ENCODE measurements around the gene CYP1A2.
"Not testable (repeated sequence)": the region's sequence is repeated elsewhere in the genome, so short reads cannot be mapped to it uniquely, and the experiment has no call there.

CYP1A2 gene

DNA sequence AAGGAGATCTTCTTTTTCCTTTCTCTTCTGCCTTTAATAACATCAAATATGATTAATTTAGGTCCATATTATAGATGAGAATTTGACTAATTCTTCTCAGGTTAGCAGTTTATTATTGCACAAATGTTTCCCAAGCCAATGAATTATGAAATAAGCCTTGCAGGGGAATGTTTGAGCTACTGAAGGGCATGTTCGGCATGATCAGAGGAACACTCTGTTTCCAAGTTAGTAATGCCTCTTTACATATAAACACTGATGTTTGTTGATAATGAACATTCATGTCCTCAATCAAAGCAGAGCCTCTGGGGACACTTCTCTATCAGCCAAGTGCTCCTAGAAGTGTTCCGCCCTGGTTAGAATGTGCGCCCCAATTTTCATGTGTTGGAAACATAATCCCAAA is 13.3 kb upstream of the CYP1A2 start:
- DNase-seq (ENCODE audit: low read depth in 2 of 2), result no peak

DNA sequence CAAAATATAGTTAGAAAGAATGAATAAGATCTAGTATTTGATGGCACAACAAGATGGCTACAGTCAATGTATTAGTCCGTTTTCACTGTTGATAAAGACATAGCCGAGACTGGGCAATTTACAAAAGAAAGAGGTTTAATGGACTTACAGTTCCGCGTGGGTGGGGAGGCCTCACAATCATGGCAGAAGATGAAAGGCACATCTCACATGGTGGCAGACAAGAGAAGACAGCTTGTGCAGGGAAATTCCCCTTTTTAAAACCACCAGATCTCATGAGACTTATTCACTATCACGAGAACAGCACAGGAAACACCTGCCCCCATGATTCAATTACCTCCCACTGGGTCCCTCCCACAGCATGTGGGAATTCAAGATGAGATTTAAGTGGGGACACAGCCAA is 10.4 kb upstream of the CYP1A2 start:
- not testable (repeated sequence) for DNase-seq (ENCODE audit: low read depth in 2 of 2)

DNA sequence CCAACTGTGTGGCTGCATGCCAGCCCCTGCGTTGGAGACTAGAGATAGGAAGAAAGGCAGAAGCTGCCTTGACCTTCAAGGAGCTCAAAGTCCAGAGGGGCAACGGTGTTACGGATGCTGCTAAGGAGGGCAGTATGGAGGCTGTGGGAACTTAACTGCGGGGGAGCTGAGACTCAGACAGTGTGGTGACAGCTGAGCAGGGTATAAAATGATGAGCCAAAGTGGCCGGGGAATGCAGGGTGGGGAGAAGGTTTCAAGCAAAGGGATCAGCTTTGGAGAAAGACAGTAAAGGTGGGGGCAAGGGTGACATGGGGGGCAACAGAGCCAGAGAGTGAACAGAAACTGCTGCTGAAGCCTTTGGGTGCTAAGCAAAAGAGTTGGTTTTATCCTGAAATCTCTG is 6.2 kb upstream of the CYP1A2 start:
- DNase-seq (ENCODE audit: low read depth in 2 of 2), result no peak

DNA sequence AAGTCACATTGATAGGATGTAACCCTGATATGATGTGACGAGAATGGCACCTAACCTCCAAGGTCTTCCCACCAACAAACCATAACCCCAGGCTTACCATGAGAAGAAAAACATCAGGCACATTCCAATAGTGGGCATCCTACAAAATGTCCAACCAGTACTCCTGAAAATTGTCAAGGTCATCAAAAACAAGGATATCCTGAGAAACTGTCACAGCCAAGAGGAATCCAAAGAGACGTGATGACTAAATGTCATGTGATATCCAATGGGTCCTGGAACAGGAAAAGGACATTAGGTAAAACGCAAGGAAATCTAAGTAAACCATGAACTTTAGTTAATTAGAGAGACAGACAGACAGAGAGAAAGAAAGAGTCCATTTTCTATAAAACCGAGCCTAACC is 2.3 kb upstream of the CYP1A2 start:
- no peak for DNase-seq (ENCODE audit: low read depth in 2 of 2)

DNA sequence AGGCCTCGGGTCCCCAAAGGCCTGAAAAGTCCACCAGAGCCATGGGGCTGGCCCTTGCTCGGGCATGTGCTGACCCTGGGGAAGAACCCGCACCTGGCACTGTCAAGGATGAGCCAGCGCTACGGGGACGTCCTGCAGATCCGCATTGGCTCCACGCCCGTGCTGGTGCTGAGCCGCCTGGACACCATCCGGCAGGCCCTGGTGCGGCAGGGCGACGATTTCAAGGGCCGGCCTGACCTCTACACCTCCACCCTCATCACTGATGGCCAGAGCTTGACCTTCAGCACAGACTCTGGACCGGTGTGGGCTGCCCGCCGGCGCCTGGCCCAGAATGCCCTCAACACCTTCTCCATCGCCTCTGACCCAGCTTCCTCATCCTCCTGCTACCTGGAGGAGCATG is 1.2 kb downstream of the CYP1A2 start:
- DNase-seq (ENCODE audit: low read depth in 2 of 2), result no peak

DNA sequence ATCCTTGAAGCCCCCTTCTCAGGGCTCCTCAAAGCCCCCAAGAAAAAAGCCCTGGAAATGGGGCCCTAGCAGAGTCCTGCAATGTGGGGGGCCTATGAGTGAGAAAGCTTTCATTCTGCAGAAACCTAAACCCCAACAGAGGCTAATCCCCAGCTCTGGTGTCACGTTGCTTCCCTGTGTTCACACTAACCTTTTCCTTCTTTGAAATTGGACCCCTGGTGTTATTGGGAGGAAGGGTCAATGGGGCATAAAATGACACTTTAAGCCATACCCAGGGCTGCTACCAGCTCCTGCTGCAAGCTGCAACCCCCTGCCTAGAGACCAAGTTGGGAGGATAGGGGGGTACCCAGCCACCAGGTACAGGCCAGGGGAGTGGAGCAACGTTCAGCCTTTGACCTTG is 2.1 kb downstream of the CYP1A2 start:
- no peak for DNase-seq (ENCODE audit: low read depth in 2 of 2)

DNA sequence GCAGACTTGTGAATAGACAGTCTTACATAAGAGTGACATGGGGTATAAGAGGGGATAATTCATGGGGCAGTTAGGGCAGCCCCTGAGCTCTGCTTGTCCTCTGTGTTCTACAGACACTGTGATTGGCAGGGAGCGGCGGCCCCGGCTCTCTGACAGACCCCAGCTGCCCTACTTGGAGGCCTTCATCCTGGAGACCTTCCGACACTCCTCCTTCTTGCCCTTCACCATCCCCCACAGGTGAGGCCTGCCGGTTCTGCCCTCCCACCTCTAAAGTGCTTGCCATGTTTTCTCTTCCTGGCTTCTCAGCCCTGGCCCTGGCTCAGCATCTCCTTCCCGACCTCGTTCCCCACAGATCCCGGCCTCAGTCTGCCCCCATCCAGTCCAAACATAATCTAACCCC is 3.4 kb downstream of the CYP1A2 start:
- DNase-seq (ENCODE audit: low read depth in 2 of 2), result no peak

DNA sequence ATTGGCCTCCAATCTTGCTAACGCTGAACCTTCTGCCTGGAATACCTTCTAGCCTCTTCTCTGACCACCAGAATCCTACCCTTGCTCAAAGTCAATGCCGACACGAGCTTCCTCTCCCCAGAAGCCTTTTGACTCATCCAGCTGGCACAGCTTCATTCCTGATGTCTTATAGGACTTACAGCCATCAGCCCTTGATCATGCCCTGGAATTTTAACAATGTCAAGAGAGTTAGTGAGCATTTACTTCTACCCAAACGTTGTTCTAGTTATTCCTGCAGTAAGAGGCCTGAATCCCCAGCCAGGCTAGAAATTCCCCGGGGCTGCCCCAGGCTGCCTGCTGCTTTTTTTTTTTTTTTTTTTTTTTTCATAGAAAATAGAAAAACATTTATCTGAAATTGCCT is 3.9 kb downstream of the CYP1A2 start:
- DNase-seq (ENCODE audit: low read depth in 2 of 2), result no peak

DNA sequence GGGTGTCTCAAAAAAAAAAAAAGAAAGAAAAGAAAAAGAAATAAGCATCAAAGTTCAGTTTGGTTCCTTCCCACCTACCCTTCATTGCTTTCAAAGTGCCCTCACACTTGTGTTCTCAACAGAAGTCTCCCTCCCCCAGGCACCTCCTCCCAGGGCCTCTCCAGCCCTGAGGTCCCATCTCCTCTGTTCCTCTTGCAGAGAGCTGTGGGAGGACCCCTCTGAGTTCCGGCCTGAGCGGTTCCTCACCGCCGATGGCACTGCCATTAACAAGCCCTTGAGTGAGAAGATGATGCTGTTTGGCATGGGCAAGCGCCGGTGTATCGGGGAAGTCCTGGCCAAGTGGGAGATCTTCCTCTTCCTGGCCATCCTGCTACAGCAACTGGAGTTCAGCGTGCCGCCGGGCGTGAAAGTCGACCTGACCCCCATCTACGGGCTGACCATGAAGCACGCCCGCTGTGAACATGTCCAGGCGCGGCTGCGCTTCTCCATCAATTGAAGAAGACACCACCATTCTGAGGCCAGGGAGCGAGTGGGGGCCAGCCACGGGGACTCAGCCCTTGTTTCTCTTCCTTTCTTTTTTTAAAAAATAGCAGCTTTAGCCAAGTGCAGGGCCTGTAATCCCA is 6.1 kb downstream of the CYP1A2 start:
- no peak for DNase-seq (ENCODE audit: low read depth in 2 of 2)

DNA sequence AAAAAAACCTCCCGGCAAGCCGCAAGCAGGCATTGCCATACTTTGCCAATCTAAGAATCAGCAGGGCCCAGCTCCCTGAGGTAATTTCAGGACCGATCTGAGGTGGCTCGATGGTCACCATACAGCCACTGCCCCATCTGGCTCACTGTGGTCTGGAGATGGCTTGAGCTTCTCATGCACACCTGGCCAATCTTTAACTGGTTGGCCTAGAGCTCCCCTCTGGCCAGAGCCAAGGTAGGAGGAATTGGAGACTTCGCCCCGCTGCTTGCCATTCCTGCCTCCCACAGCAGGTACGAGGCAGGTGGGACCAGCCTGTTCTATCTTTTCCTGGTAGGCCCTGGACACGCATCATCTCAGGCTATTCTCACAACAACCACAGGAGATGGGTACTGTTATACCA is 10.1 kb downstream of the CYP1A2 start:
- no peak for DNase-seq (ENCODE audit: low read depth in 2 of 2)

DNA sequence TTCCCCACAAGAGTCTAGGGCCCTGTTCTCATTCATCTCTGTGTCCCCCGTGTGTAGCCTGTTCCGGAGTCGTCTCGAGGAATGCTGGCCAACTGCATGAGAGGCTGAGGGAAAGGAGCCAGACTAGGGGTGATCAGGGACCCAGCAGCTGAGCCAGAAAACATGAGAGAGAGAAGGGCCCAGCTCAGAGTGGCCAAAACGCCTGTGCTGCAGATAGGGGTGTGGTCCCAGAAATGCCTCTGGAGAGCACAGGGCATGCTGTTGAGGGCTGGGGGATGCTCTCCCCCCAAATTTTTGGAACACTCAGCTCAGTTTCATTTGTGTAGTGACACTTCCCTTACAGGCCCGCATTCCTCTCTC is 14.1 kb downstream of the CYP1A2 start:
- no peak for DNase-seq (ENCODE audit: low read depth in 2 of 2)

DNA sequence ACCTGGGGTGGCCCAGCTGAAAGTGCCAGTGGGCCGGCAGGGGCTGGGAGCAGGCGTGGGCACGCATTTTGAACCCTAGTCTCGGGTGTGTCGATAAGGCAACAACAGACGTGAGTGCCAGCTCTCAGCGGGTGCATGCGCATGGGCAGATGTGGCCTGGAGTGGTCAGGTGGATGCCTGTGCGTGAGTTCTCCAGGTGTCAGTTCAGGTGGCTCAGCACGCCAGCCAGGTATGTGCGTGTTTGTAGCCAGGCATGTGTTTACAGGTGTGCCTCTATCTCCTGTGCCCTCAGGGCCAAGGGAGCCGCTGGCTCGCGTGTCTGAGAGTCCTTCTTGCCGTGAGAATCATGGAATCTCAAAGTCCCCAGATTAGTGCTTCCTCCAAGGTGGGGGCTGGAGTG is 14.8 kb downstream of the CYP1A2 start:
- DNase-seq (ENCODE audit: low read depth in 2 of 2), result no peak

DNA sequence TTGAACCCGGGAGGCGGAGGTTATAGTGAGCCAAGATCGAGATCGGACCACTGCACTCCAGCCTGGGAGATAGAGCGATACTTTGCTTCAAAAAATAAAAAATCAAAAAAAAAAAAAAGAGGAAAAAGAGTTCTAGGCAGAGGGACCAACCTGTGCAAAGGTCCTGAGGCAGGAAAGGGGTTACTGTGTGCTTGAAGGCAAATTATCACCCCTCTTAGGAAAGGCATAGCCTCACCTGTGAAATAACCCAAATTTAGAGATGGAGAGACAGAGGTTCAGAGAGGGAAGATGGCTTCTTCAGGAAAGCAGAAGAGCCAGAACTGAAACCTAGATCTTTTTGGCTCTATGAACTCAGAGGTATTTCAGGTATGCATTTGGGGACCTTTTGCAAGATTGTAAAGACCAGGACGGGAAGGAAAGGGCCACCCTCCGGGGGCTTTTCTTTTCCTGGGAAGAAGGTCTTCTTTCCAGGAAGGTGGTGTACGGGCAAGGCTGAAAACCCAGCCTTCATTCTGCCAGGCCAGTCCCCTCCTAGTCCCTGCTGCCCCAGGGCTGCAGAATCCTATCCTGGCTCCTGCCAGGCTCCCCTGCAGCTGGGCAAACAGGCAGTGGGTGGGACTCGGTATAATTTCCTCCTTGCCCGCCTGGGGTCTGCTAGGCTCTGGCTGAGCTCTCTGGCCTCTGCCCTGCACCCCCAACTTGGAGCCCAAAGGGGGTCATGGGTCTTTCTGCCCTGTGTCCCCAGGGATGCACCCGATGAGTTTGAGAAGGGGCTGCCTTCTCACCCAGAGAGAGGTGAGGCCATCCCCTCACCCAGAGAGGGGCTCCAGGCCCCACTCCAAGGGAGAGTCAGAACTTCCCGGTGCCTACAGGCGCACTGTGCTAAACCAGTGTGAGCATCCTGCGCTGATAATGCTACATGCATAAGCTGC is 18.8 kb downstream of the CYP1A2 start:
- no peak for DNase-seq (ENCODE audit: low read depth in 2 of 2)

DNA sequence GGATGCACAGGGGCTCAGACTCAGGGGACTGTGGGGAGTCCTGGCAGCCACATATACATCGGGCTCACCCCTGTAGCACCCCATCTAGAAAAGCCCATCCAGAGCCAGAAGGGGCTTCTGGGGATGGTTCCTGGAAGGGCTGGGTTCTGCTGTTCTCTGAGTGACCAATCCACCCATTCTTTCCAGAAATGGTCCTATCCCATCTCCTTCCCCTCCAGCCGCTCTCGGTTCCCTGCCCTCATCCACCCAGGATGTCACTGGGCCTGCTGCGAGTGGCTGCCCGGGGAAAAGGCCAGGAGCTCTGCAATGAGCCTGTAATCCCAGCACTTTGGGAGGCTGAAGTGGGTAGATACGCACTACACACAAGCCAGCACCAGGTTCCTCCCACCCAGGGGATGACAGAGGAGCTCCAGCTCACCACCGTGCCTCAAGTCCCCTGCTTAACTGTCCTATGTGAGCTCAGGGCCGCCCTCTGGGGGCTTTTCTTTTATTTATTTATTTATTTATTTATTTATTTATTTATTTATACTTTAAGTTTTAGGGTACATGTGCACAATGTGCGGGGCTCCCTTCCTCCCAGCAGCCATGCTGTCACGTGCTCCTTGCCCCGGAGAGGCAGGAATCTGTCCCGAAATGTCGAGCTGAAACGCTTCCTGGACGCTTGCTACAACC is 19.6 kb downstream of the CYP1A2 start:
- DNase-seq (ENCODE audit: low read depth in 2 of 2), result no peak

DNA sequence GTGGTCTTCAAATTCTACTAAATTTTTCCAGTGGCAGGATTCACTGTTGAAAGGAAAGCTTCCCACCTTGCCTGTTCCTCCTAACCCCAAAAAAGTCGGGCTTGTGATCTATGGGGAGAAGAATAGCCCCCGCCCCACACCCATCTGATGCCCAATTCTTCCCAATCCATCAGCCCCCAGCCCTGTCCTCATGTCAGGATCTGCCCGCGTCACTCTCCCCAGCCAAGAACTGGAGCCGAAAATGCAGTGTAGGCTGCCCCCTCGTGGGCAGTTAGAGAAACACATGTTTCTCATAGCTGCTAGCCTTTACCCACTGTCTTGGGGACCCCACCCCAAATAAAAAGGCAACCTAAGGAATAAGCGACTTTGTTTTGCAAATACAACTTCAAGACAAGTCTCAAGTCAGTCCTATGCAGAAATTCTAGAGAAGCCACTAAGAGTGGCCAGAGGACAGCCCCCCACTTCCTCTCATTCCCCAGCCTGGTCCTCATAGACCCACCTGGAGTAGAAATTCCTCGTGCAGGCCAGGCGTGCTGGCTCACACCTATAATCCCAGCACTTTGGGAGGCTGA is 20.2 kb downstream of the CYP1A2 start:
- peak; percentile 58 to 60 for DNase-seq (ENCODE audit: low read depth in 2 of 2)

DNA sequence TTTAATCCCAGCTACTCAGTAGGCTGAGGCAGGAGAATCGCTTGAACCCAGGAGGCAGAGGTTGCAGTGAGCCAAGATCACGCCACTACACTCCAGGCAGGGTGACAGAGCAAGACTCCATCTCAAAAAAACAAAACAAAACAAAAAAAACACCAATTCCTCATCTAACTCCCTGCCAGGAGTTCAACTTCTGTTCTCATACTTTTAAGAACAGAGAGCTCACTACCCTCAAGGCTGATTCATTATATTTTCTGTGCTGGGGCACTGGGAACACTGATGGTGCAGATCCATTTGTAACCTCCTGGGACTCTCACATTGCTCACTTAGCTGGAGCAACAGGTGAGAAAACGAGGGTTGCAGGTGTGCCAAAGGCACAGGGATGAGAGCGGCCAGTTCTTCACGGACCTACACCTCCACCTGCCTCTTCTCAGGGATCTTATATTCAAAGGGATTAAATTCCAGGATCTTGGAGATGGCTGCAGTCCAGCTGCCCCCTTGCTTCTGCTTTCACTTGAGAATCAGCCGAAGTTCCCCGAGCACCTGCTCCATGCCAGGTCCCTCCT is 20.9 kb downstream of the CYP1A2 start:
- no peak for DNase-seq (ENCODE audit: low read depth in 2 of 2)

DNA sequence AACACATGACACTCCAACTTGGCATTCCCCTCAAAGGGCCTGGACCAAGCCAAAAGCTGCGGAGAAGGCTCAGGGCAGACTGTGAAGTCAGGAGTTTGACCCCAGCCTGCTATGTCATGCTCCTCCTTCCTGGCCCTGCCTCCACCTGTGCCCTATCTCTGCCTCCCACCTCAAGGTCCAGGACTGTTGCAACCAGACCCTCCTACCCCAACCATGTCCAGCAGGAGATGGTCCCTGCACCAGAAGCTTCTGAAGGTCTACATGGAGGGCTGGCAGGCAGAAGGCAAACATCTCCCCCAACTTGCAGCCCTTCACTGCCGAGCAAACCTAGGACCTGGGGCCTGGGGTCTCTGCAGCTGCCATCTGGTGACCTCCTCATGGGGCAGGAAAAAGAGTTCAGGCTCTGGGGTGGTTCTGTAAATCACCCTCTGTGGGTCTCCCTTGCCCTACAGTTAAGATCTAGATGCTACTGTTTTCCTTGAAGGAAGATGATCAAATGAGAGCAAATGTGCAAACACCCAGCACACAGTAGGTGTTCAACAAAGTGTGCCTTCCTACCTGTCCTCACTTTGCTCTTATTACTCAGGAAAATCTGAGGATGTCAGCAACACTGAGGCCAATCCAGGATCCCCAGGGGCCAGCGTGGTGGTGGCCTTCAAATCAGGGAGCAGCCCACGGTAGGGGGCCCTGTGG is 21.7 kb downstream of the CYP1A2 start:
- DNase-seq (ENCODE audit: low read depth in 2 of 2), result no peak

DNA sequence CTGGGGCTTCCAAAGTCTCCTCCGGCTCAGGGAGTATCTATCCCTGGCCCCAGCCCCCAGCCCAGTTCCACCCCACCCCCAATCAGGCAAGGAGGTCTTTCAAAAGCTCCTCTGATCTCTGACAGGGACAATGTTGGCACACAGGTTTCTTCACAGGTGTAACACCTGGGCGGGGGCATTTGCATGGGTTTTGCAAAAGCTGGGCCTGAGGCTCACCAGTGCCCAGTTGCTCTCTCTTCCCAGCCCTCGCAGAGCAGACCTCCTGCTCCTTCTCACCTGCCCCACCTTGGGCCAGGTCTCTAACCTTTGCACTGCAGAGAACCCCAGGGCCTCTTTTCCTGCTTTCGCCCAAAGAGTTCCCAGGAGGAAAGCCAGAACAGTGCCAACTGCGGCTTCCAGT is 24.7 kb downstream of the CYP1A2 start:
- no peak for DNase-seq (ENCODE audit: low read depth in 2 of 2)

DNA sequence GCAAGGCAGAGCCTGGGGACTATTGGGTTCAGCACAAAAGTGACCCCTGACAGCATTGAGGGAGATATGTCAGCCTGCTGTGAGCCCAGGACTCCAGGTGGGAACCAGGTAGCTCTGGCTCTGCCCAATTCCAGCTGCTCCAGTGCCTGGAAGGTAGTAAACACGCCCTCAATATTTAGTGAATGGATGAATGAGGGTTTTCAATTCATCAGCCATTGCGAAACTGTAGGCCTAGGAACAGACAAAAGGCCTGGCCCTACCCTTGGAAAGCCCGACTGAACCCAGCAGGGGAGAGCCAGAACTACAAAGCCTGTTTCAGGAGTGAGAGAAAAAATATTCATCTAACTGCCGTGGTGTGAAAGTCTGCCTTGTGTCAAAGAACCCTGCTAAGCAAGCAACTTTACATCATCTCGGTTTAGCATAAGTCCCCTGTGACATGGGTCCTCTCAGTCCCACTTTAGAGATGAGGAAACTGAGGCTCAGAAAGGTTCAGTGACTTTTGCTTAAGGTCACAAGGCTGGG is 25.1 kb downstream of the CYP1A2 start:
- DNase-seq (ENCODE audit: low read depth in 2 of 2), result no peak

DNA sequence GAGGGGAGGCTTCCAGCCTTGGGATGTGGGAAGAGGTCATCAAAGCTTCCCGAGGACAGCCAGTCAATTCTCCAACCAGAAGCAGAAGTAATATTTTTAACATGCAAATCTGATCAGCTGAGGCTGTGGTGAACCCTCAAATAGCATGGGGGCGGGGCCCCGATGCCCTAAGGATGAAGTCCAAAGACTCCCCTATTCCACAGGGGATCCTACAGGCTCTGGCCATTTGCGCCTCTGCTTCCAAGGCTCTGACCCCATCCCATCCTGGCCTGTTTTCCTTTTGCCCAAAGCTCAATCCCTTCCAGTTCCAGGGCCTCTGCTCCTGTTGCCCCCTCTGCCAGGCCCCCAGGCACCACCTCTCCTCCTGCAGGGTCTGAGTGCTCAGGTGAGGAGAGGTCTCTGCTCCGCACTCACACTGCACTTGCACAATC is 26.5 kb downstream of the CYP1A2 start:
- no peak for DNase-seq (ENCODE audit: low read depth in 2 of 2)

DNA sequence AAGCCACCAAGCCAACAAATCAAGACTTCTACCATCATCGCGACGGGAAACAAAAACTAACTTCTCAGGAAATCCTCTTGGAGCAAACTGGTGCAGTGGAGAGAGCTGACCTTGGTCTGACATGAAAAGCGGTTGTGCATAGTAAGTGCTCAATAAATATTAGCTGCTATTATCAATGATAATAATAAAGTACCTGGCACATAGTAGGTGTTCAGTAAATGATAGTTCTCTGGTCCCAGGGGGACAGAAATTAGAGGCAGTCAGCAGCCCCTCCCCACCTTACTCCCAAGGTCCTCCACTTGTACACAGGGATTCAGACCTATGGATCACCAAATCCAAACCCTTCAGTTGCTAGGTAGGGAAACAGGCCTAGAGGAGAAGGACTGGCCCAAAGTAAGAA is 27.2 kb downstream of the CYP1A2 start:
- DNase-seq (ENCODE audit: low read depth in 2 of 2), result no peak
